Fibroblast of skin of back (primary cell): ENCODE results near the gene PRKAB2.
"Not testable (repeated sequence)": the region's sequence is repeated elsewhere in the genome, so short reads cannot be mapped to it uniquely, and the experiment has no call there.

Experiments used
- DNase-seq: peaks from one replicate; pipeline ENCODE4 v3.0.0-alpha.2; 2013

PRKAB2 gene

GRCh38 chr1:147109762-147110161 is 62.5 kb downstream of the PRKAB2 start:
- DNase-seq = no peak

- DNase-seq = no peak
Measured at GRCh38 chr1:147109041-147109440, 63.2 kb downstream of the PRKAB2 start.

- DNase-seq = not testable (repeated sequence)
Measured at GRCh38 chr1:147106407-147106881, 65.8 kb downstream of the PRKAB2 start.

- DNase-seq = no peak
Measured at GRCh38 chr1:147105909-147106308, 66.4 kb downstream of the PRKAB2 start.
